NCI-H2107 treated with DMSO at 0.1 percent for 48 hours (cell line): ENCODE data around the gene ECM1.

Source experiments
- DNase-seq: peaks from one replicate; lab custom pipeline; 2025; ENCODE audit not compliant: unreplicated experiment; lab: John Stamatoyannopoulos, UW

The ECM1 gene

DNA sequence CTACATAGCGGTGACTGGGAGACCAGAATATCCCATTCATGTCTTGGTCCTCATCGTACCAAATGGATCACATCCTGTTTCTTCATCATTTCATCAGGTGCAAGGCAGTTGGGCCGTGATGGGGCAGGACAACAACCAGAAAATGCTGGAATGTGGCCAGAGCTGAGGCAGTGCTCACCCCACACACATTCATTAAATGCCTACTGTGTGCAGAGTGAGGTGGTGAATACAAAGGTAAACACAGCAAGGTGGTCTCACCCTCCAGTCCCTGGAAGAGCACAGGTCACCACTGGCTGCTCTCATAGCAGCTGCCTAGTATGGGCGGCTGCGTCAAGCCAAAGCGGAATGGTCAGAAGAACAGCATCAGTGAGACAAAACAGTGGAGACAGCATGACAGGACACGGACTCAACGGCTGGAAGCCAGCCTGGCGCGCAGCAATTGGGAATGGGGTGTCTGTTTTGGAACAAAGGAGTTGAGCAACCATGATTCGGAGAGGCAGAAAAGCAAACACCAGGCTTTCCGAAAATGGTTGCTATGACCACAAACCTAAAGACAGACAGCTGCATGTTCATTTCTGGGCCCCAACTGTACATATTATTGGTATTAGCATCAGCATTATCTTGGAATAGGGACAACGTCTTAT, 35.7 kb downstream of the ECM1 start:
- DNase-seq: peak; percentile 70

DNA sequence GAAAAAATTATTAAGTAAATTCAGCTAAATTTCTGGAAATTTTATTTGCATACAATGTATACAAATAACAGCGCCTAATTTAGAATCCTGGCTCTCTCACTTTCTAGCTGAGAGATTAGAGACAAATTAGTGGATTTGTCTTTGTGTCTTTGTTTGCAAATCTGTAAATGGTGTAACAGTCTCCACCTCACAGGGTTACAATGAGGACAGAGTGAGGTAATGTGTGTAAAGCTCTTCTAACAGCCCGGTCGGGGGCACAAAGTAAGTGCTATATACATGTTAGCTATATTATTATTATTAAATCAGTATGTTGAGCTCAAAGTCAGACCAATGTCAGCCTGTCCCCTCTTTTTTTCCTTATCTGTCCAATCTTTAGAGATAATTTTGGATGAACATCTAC, 36.3 kb downstream of the ECM1 start:
- peak; percentile 44 for DNase-seq

DNA sequence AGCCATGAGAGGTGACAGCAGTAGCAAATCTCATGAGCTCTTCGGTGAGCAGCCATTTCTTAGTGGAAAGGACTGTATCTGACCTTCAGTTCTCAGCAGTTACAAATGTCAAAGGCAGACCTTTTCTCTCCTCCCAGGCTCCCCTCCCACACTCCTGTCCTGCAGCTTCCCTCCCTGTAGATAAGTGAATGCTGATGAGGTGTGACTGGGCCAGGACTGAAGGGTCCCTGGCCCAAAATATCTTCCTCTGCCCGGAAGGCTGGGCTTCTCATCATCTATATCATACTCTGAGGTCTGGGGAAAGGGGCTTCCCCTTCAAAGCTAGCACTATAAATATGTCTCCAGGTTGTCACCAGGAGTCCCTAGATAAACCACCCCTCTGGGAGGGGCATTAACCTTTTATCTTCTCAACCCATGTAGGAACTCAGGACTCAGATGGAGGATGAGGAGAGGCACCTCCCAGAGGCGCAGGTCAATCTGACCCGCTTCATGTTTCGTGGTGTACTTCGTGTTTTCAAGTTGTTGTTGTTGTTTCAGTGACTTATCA, 37.6 kb downstream of the ECM1 start:
- DNase-seq: no peak

GRCh38 chr1:150546294-150546937, 38.5 kb downstream of the ECM1 start:
- DNase-seq: no peak

DNA sequence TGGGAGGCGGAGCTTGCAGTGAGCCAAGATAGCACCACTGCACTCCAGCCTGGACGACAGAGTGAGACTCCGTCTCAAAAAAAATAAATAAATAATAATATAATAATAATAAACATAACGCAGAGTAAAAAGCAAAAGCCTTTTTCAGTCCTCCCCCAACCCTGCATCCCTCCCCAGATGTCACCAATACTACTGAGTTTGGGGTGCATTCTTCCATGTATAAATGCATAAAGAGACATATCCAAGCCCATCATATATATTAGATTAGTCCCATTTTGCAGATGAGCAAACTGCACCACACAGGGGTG, 40.4 kb downstream of the ECM1 start:
- no peak for DNase-seq

- DNase-seq: no peak
Measured at GRCh38 chr1:150548632-150549495, 41.0 kb downstream of the ECM1 start, which contains the start of gene ADAMTSL4. Gene ADAMTSL4, plus strand, starts transcription at chr1:150549408. Its CDS starts 2,881 bp downstream, at chr1:150552289.

- DNase-seq: no peak
Measured at GRCh38 chr1:150549496-150550221, 41.8 kb downstream of the ECM1 start.

DNA sequence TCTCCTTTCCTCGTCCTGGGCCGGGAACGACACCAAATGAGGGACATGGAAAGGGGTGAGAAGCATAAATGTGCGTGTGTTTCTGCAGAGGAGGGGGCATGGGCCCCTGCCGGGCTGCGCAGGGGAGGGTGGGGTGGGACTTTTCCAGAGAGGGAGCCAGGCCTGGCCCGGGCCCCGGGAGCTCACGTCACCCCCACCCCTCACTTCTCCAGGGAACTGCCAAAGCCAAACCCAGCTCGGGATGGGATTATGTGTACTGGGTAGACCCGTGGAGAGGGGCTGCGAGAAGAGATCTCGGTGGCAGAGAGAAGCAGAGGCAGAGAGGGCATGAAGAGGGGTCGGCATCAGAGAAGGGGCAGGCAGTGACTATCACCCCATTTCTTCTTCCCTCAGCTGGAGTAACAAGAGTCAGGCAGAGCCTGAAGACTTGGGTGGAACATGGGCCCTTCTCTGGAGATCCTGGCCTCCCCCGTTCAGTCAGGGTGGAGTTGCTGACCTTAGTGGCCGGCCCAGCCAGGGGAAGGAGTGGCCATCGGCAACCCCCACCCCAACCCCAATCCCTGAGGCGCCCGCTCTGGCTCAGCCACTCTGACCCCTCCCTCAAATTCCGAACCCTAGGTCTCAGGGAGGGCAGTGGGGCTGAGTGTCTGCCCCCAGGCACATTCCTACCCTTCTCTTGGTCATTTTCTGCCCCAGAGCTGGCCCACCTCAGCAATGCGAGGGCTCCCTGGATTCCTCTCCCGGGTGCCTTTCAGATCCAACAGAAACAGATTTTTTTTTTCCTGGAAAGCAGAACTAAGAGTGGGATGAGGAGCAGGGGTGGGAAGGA, 42.5 kb downstream of the ECM1 start:
- DNase-seq: no peak

DNA sequence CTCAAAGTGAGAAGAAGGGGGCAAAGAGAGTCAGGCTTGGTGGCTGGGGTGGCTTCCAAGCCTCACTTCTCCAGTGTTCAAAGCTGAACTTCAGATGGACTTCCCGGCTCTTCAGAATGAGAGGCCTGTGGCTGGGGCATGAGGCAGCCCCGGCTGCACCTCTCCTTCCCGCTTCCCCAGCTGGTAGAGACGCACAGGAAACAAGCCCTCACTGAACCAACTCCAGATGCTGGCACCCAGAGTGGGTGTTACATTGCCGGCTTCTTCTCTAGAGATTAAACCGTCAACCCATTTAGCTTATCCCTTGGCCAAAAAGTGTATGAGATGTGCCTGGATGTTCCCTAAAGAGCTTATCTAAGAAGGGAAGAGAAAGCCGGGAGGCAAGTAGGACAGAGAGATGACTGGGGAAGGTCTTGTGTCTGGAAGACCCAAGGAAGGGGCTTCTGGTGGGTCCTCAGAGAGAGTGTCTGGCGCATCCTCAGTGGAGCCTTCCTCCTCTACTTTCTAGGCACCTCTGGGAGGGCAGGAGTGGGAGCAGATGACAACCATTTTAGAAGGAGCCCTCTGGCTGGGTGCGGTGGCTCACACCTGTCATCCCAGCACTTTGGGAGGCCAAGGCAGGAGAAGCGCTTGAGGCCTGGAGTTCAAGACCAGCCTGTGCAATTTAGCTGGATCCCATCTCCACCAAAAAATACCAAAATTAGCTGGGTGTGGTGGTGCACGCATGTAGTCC, 43.3 kb downstream of the ECM1 start:
- DNase-seq: no peak

DNA sequence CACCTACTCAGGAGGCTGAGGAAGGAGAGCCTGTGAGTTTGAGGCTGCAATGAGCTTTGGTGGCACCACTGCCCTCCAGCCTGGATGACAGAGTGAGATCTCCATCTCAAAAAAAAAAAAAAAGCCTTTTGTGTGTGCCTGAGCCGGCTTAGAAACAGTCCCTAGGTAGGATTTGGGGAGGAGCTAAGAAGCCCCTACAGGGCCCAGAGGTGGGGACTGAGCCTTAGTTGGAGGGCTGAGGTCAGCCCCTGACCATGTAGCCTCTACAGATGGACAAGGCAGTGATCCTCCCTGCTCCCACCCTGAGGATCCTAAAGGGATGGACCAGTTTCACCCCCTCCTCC, 43.8 kb downstream of the ECM1 start:
- DNase-seq: no peak

DNA sequence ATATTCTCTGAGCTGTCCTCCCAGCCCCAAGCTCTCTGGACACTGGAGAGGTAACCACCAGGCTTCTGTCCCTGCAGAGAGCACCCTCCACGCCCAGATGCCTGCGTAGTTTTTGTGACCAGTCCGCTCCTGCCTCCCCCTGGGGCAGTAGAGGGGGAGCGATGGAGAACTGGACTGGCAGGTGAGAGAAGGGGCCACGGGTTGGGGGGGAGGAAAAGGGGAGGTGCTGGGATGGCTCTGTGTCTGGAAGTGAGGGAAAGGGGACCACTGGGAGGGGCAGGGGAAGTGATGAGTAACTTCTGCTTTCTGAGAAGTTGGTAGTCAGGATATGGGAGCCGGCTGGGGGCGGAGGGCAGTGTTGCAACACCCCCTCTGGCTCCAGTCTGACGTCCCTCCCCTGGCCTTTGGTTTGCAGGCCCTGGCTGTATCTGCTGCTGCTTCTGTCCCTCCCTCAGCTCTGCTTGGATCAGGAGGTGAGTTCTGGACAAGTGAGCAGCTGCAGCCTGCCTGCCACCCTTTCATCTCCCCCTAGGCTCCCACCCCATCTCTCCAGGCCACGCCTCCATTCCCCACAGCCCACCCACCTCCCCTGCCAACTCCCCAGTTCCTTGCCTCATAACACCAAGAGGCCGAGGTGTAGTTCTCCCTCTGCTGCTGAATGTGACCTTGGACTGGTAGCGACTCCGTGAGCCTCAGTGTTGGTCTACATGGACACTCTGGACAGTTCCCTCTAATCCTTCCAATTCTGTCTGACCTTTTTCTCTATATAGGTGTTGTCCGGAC, 44.4 kb downstream of the ECM1 start:
- DNase-seq: no peak

DNA sequence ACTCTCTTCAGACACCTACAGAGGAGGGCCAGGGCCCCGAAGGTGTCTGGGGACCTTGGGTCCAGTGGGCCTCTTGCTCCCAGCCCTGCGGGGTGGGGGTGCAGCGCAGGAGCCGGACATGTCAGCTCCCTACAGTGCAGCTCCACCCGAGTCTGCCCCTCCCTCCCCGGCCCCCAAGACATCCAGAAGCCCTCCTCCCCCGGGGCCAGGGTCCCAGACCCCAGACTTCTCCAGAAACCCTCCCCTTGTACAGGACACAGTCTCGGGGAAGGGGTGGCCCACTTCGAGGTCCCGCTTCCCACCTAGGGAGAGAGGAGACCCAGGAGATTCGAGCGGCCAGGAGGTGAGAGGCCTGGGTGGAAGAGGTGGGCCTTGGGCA, 45.0 kb downstream of the ECM1 start:
- DNase-seq: no peak

DNA sequence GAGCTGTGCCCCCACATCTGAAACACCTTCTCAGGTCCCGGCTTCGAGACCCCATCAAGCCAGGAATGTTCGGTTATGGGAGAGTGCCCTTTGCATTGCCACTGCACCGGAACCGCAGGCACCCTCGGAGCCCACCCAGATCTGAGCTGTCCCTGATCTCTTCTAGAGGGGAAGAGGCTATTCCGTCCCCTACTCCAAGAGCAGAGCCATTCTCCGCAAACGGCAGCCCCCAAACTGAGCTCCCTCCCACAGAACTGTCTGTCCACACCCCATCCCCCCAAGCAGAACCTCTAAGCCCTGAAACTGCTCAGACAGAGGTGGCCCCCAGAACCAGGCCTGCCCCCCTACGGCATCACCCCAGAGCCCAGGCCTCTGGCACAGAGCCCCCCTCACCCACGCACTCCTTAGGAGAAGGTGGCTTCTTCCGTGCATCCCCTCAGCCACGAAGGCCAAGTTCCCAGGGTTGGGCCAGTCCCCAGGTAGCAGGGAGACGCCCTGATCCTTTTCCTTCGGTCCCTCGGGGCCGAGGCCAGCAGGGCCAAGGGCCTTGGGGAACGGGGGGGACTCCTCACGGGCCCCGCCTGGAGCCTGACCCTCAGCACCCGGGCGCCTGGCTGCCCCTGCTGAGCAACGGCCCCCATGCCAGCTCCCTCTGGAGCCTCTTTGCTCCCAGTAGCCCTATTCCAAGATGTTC, 45.6 kb downstream of the ECM1 start:
- DNase-seq: no peak

DNA sequence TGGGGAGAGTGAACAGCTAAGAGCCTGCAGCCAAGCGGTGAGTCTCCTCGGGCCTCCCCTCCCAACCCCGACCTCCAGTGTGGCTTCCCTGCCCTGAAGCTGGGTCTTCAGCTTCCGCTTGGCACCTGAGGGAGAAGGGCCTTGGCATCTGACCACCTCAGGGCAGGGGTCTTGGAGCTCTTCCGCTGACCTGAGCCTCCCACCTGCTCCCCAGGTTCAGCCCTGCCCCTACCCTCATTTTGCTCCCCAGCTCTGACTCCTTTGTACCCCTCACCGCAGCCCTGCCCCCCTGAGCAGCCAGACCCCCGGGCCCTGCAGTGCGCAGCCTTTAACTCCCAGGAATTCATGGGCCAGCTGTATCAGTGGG, 46.2 kb downstream of the ECM1 start:
- no peak for DNase-seq

- DNase-seq: no peak
Measured at GRCh38 chr1:150555198-150555970, 47.5 kb downstream of the ECM1 start.

DNA sequence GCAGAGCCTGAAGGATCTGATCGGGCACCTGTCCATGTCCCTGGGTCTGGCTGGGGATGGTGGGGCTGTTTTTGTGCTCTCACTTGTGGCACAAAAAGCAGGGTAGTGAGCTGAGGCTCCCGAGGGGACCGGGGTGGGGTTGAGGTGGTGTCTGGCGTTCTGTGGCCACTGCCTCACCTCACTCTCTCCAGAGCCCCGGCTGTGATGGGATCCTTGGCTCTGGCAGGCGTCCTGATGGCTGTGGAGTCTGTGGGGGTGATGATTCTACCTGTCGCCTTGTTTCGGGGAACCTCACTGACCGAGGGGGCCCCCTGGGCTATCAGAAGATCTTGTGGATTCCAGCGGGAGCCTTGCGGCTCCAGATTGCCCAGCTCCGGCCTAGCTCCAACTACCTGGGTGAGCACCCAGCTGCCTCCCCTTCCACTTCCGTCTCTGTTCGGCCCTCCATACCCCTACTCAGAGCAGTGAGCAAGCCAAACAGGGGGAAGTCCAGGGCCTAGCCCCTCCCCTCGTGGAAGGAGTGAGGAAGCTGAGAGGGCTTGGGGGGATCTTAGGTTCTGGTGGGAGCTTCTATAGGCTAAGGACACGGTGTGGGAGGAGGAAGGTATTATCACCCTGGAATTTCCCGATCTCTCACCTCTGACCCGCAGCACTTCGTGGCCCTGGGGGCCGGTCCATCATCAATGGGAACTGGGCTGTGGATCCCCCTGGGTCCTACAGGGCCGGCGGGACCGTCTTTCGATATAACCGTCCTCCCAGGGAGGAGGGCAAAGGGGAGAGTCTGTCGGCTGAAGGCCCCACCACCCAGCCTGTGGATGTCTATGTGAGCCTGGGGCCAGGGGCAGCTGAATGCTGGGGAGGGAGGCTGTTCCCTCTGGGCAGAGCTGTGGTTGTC, 48.3 kb downstream of the ECM1 start:
- no peak for DNase-seq
